SJCRH30 (cell line): Measurements from ENCODE around the gene HUWE1. TPM values are rescaled to one million over a fixed set of nuclear protein-coding genes. Genes with fewer than 3 reads are reported as not detected.

Experiments used
- DNase-seq, 2 experiments: peaks; one replicate each; pipeline ENCODE4 v3.0.0-alpha.2; 2015 to 2020
- H3K27ac ChIP-seq: fragments of 250-450 bp; sonication (Bioruptor Pico); 2 replicates; pipeline ENCODE4 v1.5.1; 2020; ENCODE audit warnings: mild to moderate bottlenecking, moderate library complexity
- H3K27me3 ChIP-seq: fragments of 250-450 bp; sonication (Bioruptor Pico); 2 replicates; pipeline ENCODE4 v1.5.1; 2020; ENCODE audit warnings: mild to moderate bottlenecking, moderate library complexity
- H3K36me3 ChIP-seq: fragments of 250-450 bp; sonication (Bioruptor Pico); 2 replicates; pipeline ENCODE4 v1.5.1; 2020; ENCODE audit warnings: mild to moderate bottlenecking, moderate library complexity
- H3K4me1 ChIP-seq: fragments of 250-450 bp; sonication (Bioruptor Pico); 2 replicates; pipeline ENCODE4 v1.5.1; 2020; ENCODE audit warnings: mild to moderate bottlenecking, moderate library complexity
- H3K4me3 ChIP-seq: fragments of 250-450 bp; sonication (Bioruptor Pico); 2 replicates; pipeline ENCODE4 v1.5.1; 2020; ENCODE audit warnings: mild to moderate bottlenecking, moderate library complexity
- H3K9me3 ChIP-seq: fragments of 250-450 bp; sonication (Bioruptor Pico); replicated peaks from 2 replicates; pipeline ENCODE4 v1.5.1; 2020; ENCODE audit warnings: mild to moderate bottlenecking, moderate library complexity
- total RNA-seq: library from RNA; depleted of rRNA; stranded (reverse); fragments of >200 nt; shearing (Covaris generic); gene quantifications from 2 replicates; pipeline ENCODE4 v1.2.3, GENCODE V29; 2014

The HUWE1 gene
- total RNA-seq, 1 experiment from 2014 or later = 98.9 TPM

GRCh38 chrX:53606456-53606855 is 80.1 kb downstream of the HUWE1 start:
- H3K27ac ChIP-seq = no peak overlapping the region
- no peaks in the 10 kb centered on the region for H3K9me3 ChIP-seq
- H3K4me1 ChIP-seq = no peaks in the 10 kb centered on the region
- peaks cover 18% of the 10 kb centered on the region for H3K36me3 ChIP-seq
- DNase-seq = no peak
- H3K27me3 ChIP-seq = no peaks in the 10 kb centered on the region
- H3K4me3 ChIP-seq = no peak overlapping the region

GRCh38 chrX:53605004-53605403 is 81.5 kb downstream of the HUWE1 start:
- no peak for DNase-seq
- Histone ChIP-seq H3K27me3 (no peaks in the 10 kb centered on the region), H3K27ac (no peak overlapping the region), H3K4me1 (no peaks in the 10 kb centered on the region), H3K4me3 (no peak overlapping the region), H3K9me3 (no peaks in the 10 kb centered on the region), H3K36me3 (peaks cover 18% of the 10 kb centered on the region)

- H3K4me1 ChIP-seq = no peaks in the 10 kb centered on the region
- DNase-seq = no peak
- H3K27ac ChIP-seq = no peak overlapping the region
- no peaks in the 10 kb centered on the region for H3K27me3 ChIP-seq
- H3K9me3 ChIP-seq = no peaks in the 10 kb centered on the region
- H3K36me3 ChIP-seq = peaks cover 17% of the 10 kb centered on the region
- H3K4me3 ChIP-seq = no peak overlapping the region
Measured at GRCh38 chrX:53599781-53600396, 86.6 kb downstream of the HUWE1 start.

GRCh38 chrX:53598169-53598568 is 88.3 kb downstream of the HUWE1 start:
- Histone ChIP-seq H3K4me3 (no peak overlapping the region), H3K27me3 (no peaks in the 10 kb centered on the region), H3K36me3 (peaks cover 17% of the 10 kb centered on the region), H3K9me3 (no peaks in the 10 kb centered on the region), H3K27ac (no peak overlapping the region), H3K4me1 (no peaks in the 10 kb centered on the region)
- DNase-seq = no peak

GRCh38 chrX:53595266-53595810 is 91.2 kb downstream of the HUWE1 start:
- Histone ChIP-seq H3K4me1 (no peaks in the 10 kb centered on the region), H3K4me3 (no peak overlapping the region), H3K27ac (no peak overlapping the region), H3K27me3 (no peaks in the 10 kb centered on the region), H3K9me3 (no peaks in the 10 kb centered on the region), H3K36me3 (peaks cover 21% of the 10 kb centered on the region; the same call in 1 of the 2 replicates)
- DNase-seq = no peak

- no peak for DNase-seq
- H3K27me3 ChIP-seq = no peaks in the 10 kb centered on the region
- H3K9me3 ChIP-seq = no peaks in the 10 kb centered on the region
- H3K4me3 ChIP-seq = no peak overlapping the region
- H3K4me1 ChIP-seq = no peaks in the 10 kb centered on the region
- peaks cover 22% of the 10 kb centered on the region; the same call in 1 of the 2 replicates for H3K36me3 ChIP-seq
- H3K27ac ChIP-seq = no peak overlapping the region
Measured at GRCh38 chrX:53594354-53594753, 92.2 kb downstream of the HUWE1 start.

- H3K9me3 ChIP-seq = no peaks in the 10 kb centered on the region
- peaks cover 29% of the 10 kb centered on the region for H3K36me3 ChIP-seq
- H3K4me3 ChIP-seq = no peak overlapping the region
- H3K4me1 ChIP-seq = no peaks in the 10 kb centered on the region
- no peak for DNase-seq
- H3K27ac ChIP-seq = no peak overlapping the region
- no peaks in the 10 kb centered on the region for H3K27me3 ChIP-seq
Measured at GRCh38 chrX:53587795-53588420, 98.6 kb downstream of the HUWE1 start.

- Histone ChIP-seq H3K4me3 (no peak overlapping the region), H3K9me3 (no peaks in the 10 kb centered on the region), H3K36me3 (peaks cover 42% of the 10 kb centered on the region), H3K27me3 (no peaks in the 10 kb centered on the region), H3K27ac (no peak overlapping the region), H3K4me1 (no peaks in the 10 kb centered on the region)
- no peak for DNase-seq
Measured at GRCh38 chrX:53584891-53585290, 101.6 kb downstream of the HUWE1 start.

- H3K27ac ChIP-seq = no peak overlapping the region
- DNase-seq = no peak
- no peak overlapping the region for H3K4me3 ChIP-seq
- H3K9me3 ChIP-seq = no peaks in the 10 kb centered on the region
- peaks cover 42% of the 10 kb centered on the region for H3K36me3 ChIP-seq
- H3K4me1 ChIP-seq = no peaks in the 10 kb centered on the region
- no peaks in the 10 kb centered on the region for H3K27me3 ChIP-seq
Measured at GRCh38 chrX:53583571-53583970, 102.9 kb downstream of the HUWE1 start.

- Histone ChIP-seq H3K36me3 (peaks cover 40% of the 10 kb centered on the region), H3K9me3 (no peaks in the 10 kb centered on the region), H3K27ac (no peak overlapping the region), H3K4me1 (no peaks in the 10 kb centered on the region), H3K4me3 (no peak overlapping the region), H3K27me3 (no peaks in the 10 kb centered on the region)
- no peak for DNase-seq
Measured at GRCh38 chrX:53580742-53581504, 105.6 kb downstream of the HUWE1 start.

GRCh38 chrX:53571494-53571893 is 115.0 kb downstream of the HUWE1 start:
- no peak overlapping the region for H3K27ac ChIP-seq
- no peak for DNase-seq
- no peaks in the 10 kb centered on the region for H3K27me3 ChIP-seq
- no peaks in the 10 kb centered on the region for H3K4me1 ChIP-seq
- H3K9me3 ChIP-seq = no peaks in the 10 kb centered on the region
- H3K36me3 ChIP-seq = peaks cover 30% of the 10 kb centered on the region; the same call in 1 of the 2 replicates
- H3K4me3 ChIP-seq = no peak overlapping the region

- Histone ChIP-seq H3K4me3 (no peak overlapping the region), H3K27me3 (no peaks in the 10 kb centered on the region), H3K9me3 (no peaks in the 10 kb centered on the region), H3K27ac (no peak overlapping the region), H3K4me1 (no peaks in the 10 kb centered on the region), H3K36me3 (peaks cover 17% of the 10 kb centered on the region)
- DNase-seq = no peak
Measured at GRCh38 chrX:53563324-53563723, 123.2 kb downstream of the HUWE1 start.

GRCh38 chrX:53561912-53562311 is 124.6 kb downstream of the HUWE1 start:
- DNase-seq = no peak
- H3K36me3 ChIP-seq = peaks cover 21% of the 10 kb centered on the region
- no peaks in the 10 kb centered on the region for H3K27me3 ChIP-seq
- no peaks in the 10 kb centered on the region for H3K9me3 ChIP-seq
- H3K4me3 ChIP-seq = no peak overlapping the region
- no peak overlapping the region for H3K27ac ChIP-seq
- no peaks in the 10 kb centered on the region for H3K4me1 ChIP-seq

GRCh38 chrX:53558646-53559045 is 127.9 kb downstream of the HUWE1 start:
- Histone ChIP-seq H3K9me3 (no peaks in the 10 kb centered on the region), H3K4me1 (no peaks in the 10 kb centered on the region), H3K4me3 (no peak overlapping the region), H3K36me3 (peaks cover 21% of the 10 kb centered on the region), H3K27me3 (no peaks in the 10 kb centered on the region), H3K27ac (no peak overlapping the region)
- no peak for DNase-seq

GRCh38 chrX:53556868-53557267 is 129.7 kb downstream of the HUWE1 start:
- no peak for DNase-seq
- Histone ChIP-seq H3K27me3 (no peaks in the 10 kb centered on the region), H3K4me1 (no peaks in the 10 kb centered on the region), H3K4me3 (no peak overlapping the region), H3K9me3 (no peaks in the 10 kb centered on the region), H3K27ac (no peak overlapping the region), H3K36me3 (peaks cover 14% of the 10 kb centered on the region)
